H1 (cell line): ENCODE results near the gene CCNYL1. TPM values are rescaled to one million over a fixed set of nuclear protein-coding genes. Genes with fewer than 3 reads are reported as not detected.

Experiments
- ASH2L ChIP-seq: fragments of 200-600, 300-600 bp; sonication (generic); IDR thresholded peaks from one replicate; pipeline ENCODE4 v1.7.1; 2017; ENCODE audit warnings: low read length
- ATF3 ChIP-seq: IDR thresholded peaks from 2 replicates; pipeline ENCODE4 v1.6.1; 2011; ENCODE audit warnings: low read depth, mild to moderate bottlenecking, low read length; ENCODE audit not compliant: insufficient read depth
- BACH1 ChIP-seq: IDR thresholded peaks from 2 replicates; pipeline ENCODE4 v1.6.1; 2012; ENCODE audit warnings: low read length, improper control_type of control experiment
- CBX5 ChIP-seq: fragments of 300-800, 300-1000 bp; sonication (generic); IDR thresholded peaks from 2 replicates; pipeline ENCODE4 v1.7.1; 2016; ENCODE audit warnings: antibody characterized with exemption, low read length, low read depth
- CHD1 ChIP-seq: IDR thresholded peaks from 2 replicates; pipeline ENCODE4 v1.6.1; 2012; ENCODE audit warnings: low read depth, low read length, improper control_type of control experiment
- CTBP2 ChIP-seq: IDR thresholded peaks from 2 replicates; pipeline ENCODE4 v1.7.0; 2011; ENCODE audit warnings: borderline replicate concordance, mild to moderate bottlenecking, moderate library complexity, mixed read lengths, low read length; ENCODE audit not compliant: insufficient read depth, insufficient read length
- FOSL1 ChIP-seq: IDR thresholded peaks from 2 replicates; pipeline ENCODE4 v1.6.1; 2011; ENCODE audit warnings: mild to moderate bottlenecking, low read depth, low read length, moderate library complexity; ENCODE audit not compliant: insufficient read depth
- JUN ChIP-seq: IDR thresholded peaks from 2 replicates; pipeline ENCODE4 v1.6.1; 2011; ENCODE audit warnings: low read depth, mild to moderate bottlenecking, improper control_type of control experiment, low read length
- JUND ChIP-seq: IDR thresholded peaks from 2 replicates; pipeline ENCODE4 v1.6.1; 2011; ENCODE audit warnings: mild to moderate bottlenecking, improper control_type of control experiment, low read length
- NANOG ChIP-seq: IDR thresholded peaks from 2 replicates; pipeline ENCODE4 v1.6.1; 2011; ENCODE audit warnings: low read length, low read depth, mild to moderate bottlenecking, inconsistent platforms; ENCODE audit not compliant: insufficient read depth, poor library complexity, severe bottlenecking
- PHF8 ChIP-seq: fragments of 200-600 bp; sonication (generic); conservative IDR thresholded peaks from 2 replicates; pipeline ENCODE4 v1.7.1; 2012; ENCODE audit warnings: low read depth, mild to moderate bottlenecking, inconsistent platforms, low read length, moderate library complexity
- SIN3A ChIP-seq, 2 experiments: IDR thresholded peaks in 1 of 2; conservative IDR thresholded peaks in 1 of 2; 2 replicates each; pipeline ENCODE4 v1.6.1; 2011 to 2012; ENCODE audit warnings: low read length in 2 of 2, improper control_type of control experiment in 1 of 2, low read depth in 1 of 2, mild to moderate bottlenecking in 1 of 2
- SP4 ChIP-seq: IDR thresholded peaks from 2 replicates; pipeline ENCODE4 v1.6.1; 2012; ENCODE audit warnings: low read length, inconsistent platforms
- TCF12 ChIP-seq: IDR thresholded peaks from 2 replicates; pipeline ENCODE4 v1.6.1; 2011; ENCODE audit warnings: low read depth, mild to moderate bottlenecking, low read length
- YY1 ChIP-seq: IDR thresholded peaks from 2 replicates; pipeline ENCODE4 v1.6.1; 2011; ENCODE audit warnings: low read depth, mild to moderate bottlenecking, low read length
- ZNF274 ChIP-seq: IDR thresholded peaks from 2 replicates; pipeline ENCODE4 v1.7.0; 2012; ENCODE audit warnings: low read length, borderline replicate concordance; ENCODE audit errors: extremely low read depth
- polyA plus RNA-seq, 7 experiments: library from polyadenylated mRNA; depleted of rRNA in 3 of 7; stranded (reverse) in 5 of 7; unstranded in 2 of 7; fragments of >200 nt in 5 of 7; fragments of 200-250 nt in 2 of 7; gene quantifications; 1 replicate in 5 of 7; 2 replicates in 1 of 7; 4 replicates in 1 of 7; pipeline versions ENCODE4 v1.2.1 to v1.2.3, GENCODE V29; 2011 to 2013; ENCODE audit warnings: missing spikeins in 2 of 7, mixed read lengths in 2 of 7
- total RNA-seq: library from RNA; stranded (reverse); fragmentation: NEBNext Ultra II Directional; extraction: Animal tissue kit (Norgen Biotek cat#: 25700); gene quantifications from 2 replicates; pipeline ENCODE4 v1.2.1, GENCODE V29; 2021

Gene CCNYL1
- total and polyA plus RNA-seq, 2 of the 8 experiments (the other 6 are each of a cell fraction or from before 2014, with no cell fraction given), result 13.3 to 35.4 TPM

GRCh38 chr2:207711750-207712530 lies 500 bp downstream of the CCNYL1 start (continued):
- TF ChIP-seq SIN3A (conservative IDR thresholded peaks at IDR 0.05 in 1 of 2, IDR thresholded peaks at IDR 0.05 in 1 of 2; ENCODE audit: low read depth in 1 of 2, low read length in 2 of 2) (peak in 1 of 2 experiments; percentile 40; a peak in 2 of 4 replicates), PHF8 (peak; percentile 36; the same call in 1 of the 2 replicates), SP4 (no peak), YY1 (peak; percentile 72), CTBP2 (no peak), NANOG (no peak), ZNF274 (no peak), JUN (no peak), BACH1 (no peak), ASH2L (peak; percentile 51), ATF3 (no peak), CBX5 (no peak), CHD1 (no peak), TCF12 (no peak), FOSL1 (no peak), JUND (no peak)
